Stimulated activated effector memory CD8-positive, alpha-beta T cell treated with anti-CD3 and anti-CD28 coated beads, Interleukin-12 subunit alpha, Interleukin-12 subunit beta, amount 100 ng/mL, for 72 hours (primary cell): Measurements from ENCODE around the gene GTF3C5.
A peak's percentile ranks its signal among the peaks of the same experiment; 100 is the strongest.
"Not testable (repeated sequence)": the region's sequence is repeated elsewhere in the genome, so short reads cannot be mapped to it uniquely, and the experiment has no call there.

ENCODE experiments used
- ATAC-seq: fragments of 150-1000 bp; cut with Tn5 transposase; 2 replicates; pipeline ENCODE4 v1.10.0; 2021
- DNase-seq, 2 donors: peaks; one replicate each; pipeline ENCODE4 v3.0.0; 2021 to 2022; ENCODE audit warnings: low spot score in 2 of 2
- H3K27ac Mint-ChIP-seq: one replicate; pipeline ENCODE4 v1.8.0; 2022; ENCODE audit warnings: mild to moderate bottlenecking, mixed read lengths
- H3K36me3 Mint-ChIP-seq: one replicate; pipeline ENCODE4 v1.8.0; 2022; ENCODE audit warnings: mild to moderate bottlenecking, mixed read lengths
- H3K4me1 Mint-ChIP-seq: one replicate; pipeline ENCODE4 v1.8.0; 2022; ENCODE audit warnings: mixed read lengths
- H3K4me3 Mint-ChIP-seq: one replicate; pipeline ENCODE4 v1.8.0; 2022; ENCODE audit warnings: mild to moderate bottlenecking, mixed read lengths
- H3K9me3 Mint-ChIP-seq: one replicate; pipeline ENCODE4 v1.8.0; 2022; ENCODE audit warnings: mixed read lengths

Gene GTF3C5

GRCh38 chr9:133030317-133031129 is at the start of gene GTF3C5:
TSS of gene GTF3C5 (plus strand) at chr9:133030997. CDS start at chr9:133031012, 15 bp downstream.
- Mint-ChIP-seq H3K4me3 (peak within 1 kb of the TSS; percentile 93), H3K36me3 (peaks cover 18% of the 10 kb centered on the region), H3K27ac (peak within 1 kb of the TSS; percentile 98), H3K9me3 (no peaks in the 10 kb centered on the region), H3K4me1 (peaks cover 41% of the 10 kb centered on the region)
- peak; percentile 97 for ATAC-seq
- peak; percentile 77 to 94 for DNase-seq

- H3K9me3 Mint-ChIP-seq = no peaks in the 10 kb centered on the region
- peaks cover 6% of the 10 kb centered on the region for H3K4me1 Mint-ChIP-seq
- no peaks in the 10 kb centered on the region for H3K36me3 Mint-ChIP-seq
- ATAC-seq (no peak), DNase-seq (no peak)
- no peak overlapping the region for H3K4me3 Mint-ChIP-seq
- H3K27ac Mint-ChIP-seq = no peak overlapping the region
These were observed 48.3 kb upstream of the GTF3C5 start for GRCh38 chr9:132982458-132982857.

GRCh38 chr9:132983491-132984201 is 47.2 kb upstream of the GTF3C5 start:
- Mint-ChIP-seq H3K9me3 (no peaks in the 10 kb centered on the region), H3K27ac (no peak overlapping the region), H3K4me1 (peaks cover 2% of the 10 kb centered on the region), H3K36me3 (no peaks in the 10 kb centered on the region), H3K4me3 (no peak overlapping the region)
- ATAC-seq (no peak), DNase-seq (no peak)

- H3K4me1 Mint-ChIP-seq = no peaks in the 10 kb centered on the region
- H3K27ac Mint-ChIP-seq = no peak overlapping the region
- no peaks in the 10 kb centered on the region for H3K9me3 Mint-ChIP-seq
- DNase-seq = no peak
- no peak overlapping the region for H3K4me3 Mint-ChIP-seq
- H3K36me3 Mint-ChIP-seq = no peaks in the 10 kb centered on the region
- ATAC-seq = no peak
These were observed 46.4 kb upstream of the GTF3C5 start for GRCh38 chr9:132984202-132985070.

GRCh38 chr9:132985071-132985350 is 45.8 kb upstream of the GTF3C5 start:
- ATAC-seq (no peak), DNase-seq (no peak)
- Mint-ChIP-seq H3K4me1 (no peaks in the 10 kb centered on the region), H3K4me3 (no peak overlapping the region), H3K27ac (no peak overlapping the region), H3K9me3 (no peaks in the 10 kb centered on the region), H3K36me3 (no peaks in the 10 kb centered on the region)

GRCh38 chr9:132985489-132985888 is 45.3 kb upstream of the GTF3C5 start:
- DNase-seq (no peak), ATAC-seq (no peak)
- Mint-ChIP-seq H3K9me3 (no peaks in the 10 kb centered on the region), H3K27ac (no peak overlapping the region), H3K36me3 (no peaks in the 10 kb centered on the region), H3K4me1 (no peaks in the 10 kb centered on the region), H3K4me3 (no peak overlapping the region)

- DNase-seq = no peak
- H3K36me3 Mint-ChIP-seq = no peaks in the 10 kb centered on the region
- H3K27ac Mint-ChIP-seq = no peak overlapping the region
- H3K4me3 Mint-ChIP-seq = no peak overlapping the region
- no peaks in the 10 kb centered on the region for H3K4me1 Mint-ChIP-seq
- H3K9me3 Mint-ChIP-seq = no peaks in the 10 kb centered on the region
- no peak for ATAC-seq
These were observed 44.7 kb upstream of the GTF3C5 start for GRCh38 chr9:132986114-132986513.

- no peak overlapping the region for H3K27ac Mint-ChIP-seq
- ATAC-seq (no peak), DNase-seq (no peak)
- no peaks in the 10 kb centered on the region for H3K4me1 Mint-ChIP-seq
- no peaks in the 10 kb centered on the region for H3K9me3 Mint-ChIP-seq
- no peak overlapping the region for H3K4me3 Mint-ChIP-seq
- H3K36me3 Mint-ChIP-seq = no peaks in the 10 kb centered on the region
These were observed 43.9 kb upstream of the GTF3C5 start for GRCh38 chr9:132986640-132987620.

- H3K27ac Mint-ChIP-seq = no peak overlapping the region
- H3K4me3 Mint-ChIP-seq = no peak overlapping the region
- DNase-seq (no peak), ATAC-seq (no peak)
- H3K36me3 Mint-ChIP-seq = no peaks in the 10 kb centered on the region
- no peaks in the 10 kb centered on the region for H3K9me3 Mint-ChIP-seq
- H3K4me1 Mint-ChIP-seq = peaks cover 4% of the 10 kb centered on the region
These were observed 42.4 kb upstream of the GTF3C5 start for GRCh38 chr9:132988244-132989013.

GRCh38 chr9:132989014-132989310 is 41.8 kb upstream of the GTF3C5 start:
- peaks cover 4% of the 10 kb centered on the region for H3K4me1 Mint-ChIP-seq
- H3K4me3 Mint-ChIP-seq = no peak overlapping the region
- no peaks in the 10 kb centered on the region for H3K9me3 Mint-ChIP-seq
- DNase-seq = no peak
- ATAC-seq = no peak
- H3K27ac Mint-ChIP-seq = no peak overlapping the region
- no peaks in the 10 kb centered on the region for H3K36me3 Mint-ChIP-seq

- Mint-ChIP-seq H3K27ac (no peak overlapping the region), H3K4me1 (peaks cover 8% of the 10 kb centered on the region), H3K9me3 (no peaks in the 10 kb centered on the region), H3K36me3 (no peaks in the 10 kb centered on the region), H3K4me3 (no peak overlapping the region)
- ATAC-seq (peak; percentile 4), DNase-seq (no peak)
These were observed 41.3 kb upstream of the GTF3C5 start for GRCh38 chr9:132989414-132989996.

- DNase-seq, H3K9me3 Mint-ChIP-seq, H3K27ac Mint-ChIP-seq, H3K4me3 Mint-ChIP-seq, H3K36me3 Mint-ChIP-seq: not testable (repeated sequence)
- peaks cover 12% of the 10 kb centered on the region for H3K4me1 Mint-ChIP-seq
- peak; percentile 39 for ATAC-seq
These were observed 40.7 kb upstream of the GTF3C5 start for GRCh38 chr9:132989998-132990557.

GRCh38 chr9:132990781-132991180 is 40.0 kb upstream of the GTF3C5 start:
- Mint-ChIP-seq H3K9me3 (no peaks in the 10 kb centered on the region), H3K4me3 (no peak overlapping the region), H3K36me3 (no peaks in the 10 kb centered on the region), H3K27ac (no peak overlapping the region), H3K4me1 (peaks cover 12% of the 10 kb centered on the region)
- DNase-seq = no peak
- no peak for ATAC-seq
